H1 (cell line): ENCODE results near the gene RASL10A. TPM values are rescaled to one million over a fixed set of nuclear protein-coding genes. Genes with fewer than 3 reads are reported as not detected.

Source experiments
- CTCF ChIA-PET: fragments of 300-600 bp; sonication (Branson Sonifier 250); formaldehyde crosslinking; loops from one replicate; lab custom pipeline; 2021; ENCODE audit not compliant: partially characterized antibody; lab: Charles Lee
- POLR2A ChIA-PET: fragments of 300-600 bp; sonication (Branson Sonifier 250); formaldehyde crosslinking; loops from one replicate; lab custom pipeline; 2021; ENCODE audit warnings: inconsistent platforms; ENCODE audit not compliant: partially characterized antibody; lab: Charles Lee
- DNase-seq, 2 experiments: peaks; one replicate each; pipeline versions ENCODE4 v3.0.0 to v3.0.0-alpha.2; 2010 to 2022; ENCODE audit warnings: low spot score in 2 of 2, low read depth in 1 of 2, mixed read lengths in 1 of 2
- FAIRE-seq: peaks from 2 replicates; lab custom pipeline; 2011; peaks lifted over from hg19 to GRCh38; lab: Jason Lieb, UNC
- H2AFZ ChIP-seq: 2 replicates; pipeline ENCODE4 v1.8.1; 2012; ENCODE audit warnings: low read length, inconsistent platforms
- H2AK5ac ChIP-seq: 2 replicates; pipeline ENCODE4 v1.6.1; 2013; ENCODE audit warnings: low read depth, low read length
- H2BK120ac ChIP-seq: replicated peaks from 2 replicates; pipeline ENCODE3; 2013; ENCODE audit warnings: low read depth, low read length, inconsistent platforms
- H2BK12ac ChIP-seq: 2 replicates; pipeline ENCODE4 v1.6.1; 2013; ENCODE audit warnings: low read depth, low read length
- H2BK15ac ChIP-seq: 2 replicates; pipeline ENCODE4 v1.6.1; 2013; ENCODE audit warnings: low read length
- H2BK20ac ChIP-seq: 2 replicates; pipeline ENCODE4 v1.6.1; 2013; ENCODE audit warnings: low read length
- H2BK5ac ChIP-seq: 2 replicates; pipeline ENCODE4 v1.6.1; 2013; ENCODE audit warnings: low read depth, low read length
- H3K14ac ChIP-seq: 2 replicates; pipeline ENCODE4 v1.6.1; 2013; ENCODE audit warnings: inconsistent platforms; ENCODE audit not compliant: insufficient read length
- H3K18ac ChIP-seq: 2 replicates; pipeline ENCODE4 v1.6.1; 2013; ENCODE audit warnings: low read length; ENCODE audit errors: extremely low read depth
- H3K23ac ChIP-seq: 2 replicates; pipeline ENCODE4 v1.6.1; 2013; ENCODE audit warnings: inconsistent platforms; ENCODE audit not compliant: insufficient read length
- H3K23me2 ChIP-seq: 2 replicates; pipeline ENCODE4 v1.6.1; 2013; ENCODE audit warnings: low read depth, low read length
- H3K27ac ChIP-seq: 2 replicates; pipeline ENCODE4 v1.6.1; 2011; ENCODE audit warnings: low read depth, low read length, inconsistent platforms
- H3K27me3 ChIP-seq, 4 experiments: replicated peaks in 1 of 4; 1 replicate in 1 of 4; 2 replicates in 3 of 4; pipeline versions ENCODE4 v1.6.1 to v1.8.1; 2011 to 2013; ENCODE audit warnings: low read length in 3 of 4, mild to moderate bottlenecking in 3 of 4, inconsistent platforms in 2 of 4, mixed read lengths in 2 of 4, moderate library complexity in 1 of 4; ENCODE audit not compliant: control insufficient read depth in 3 of 4, insufficient read depth in 3 of 4; ENCODE audit errors: extremely low read depth in 1 of 4
- H3K36me3 ChIP-seq, 4 experiments: 2 replicates each; pipeline versions ENCODE4 v1.6.1 to v1.8.1; 2011 to 2013; ENCODE audit warnings: mild to moderate bottlenecking in 4 of 4, low read length in 3 of 4, moderate library complexity in 2 of 4, control low read depth in 1 of 4, inconsistent platforms in 1 of 4; ENCODE audit not compliant: insufficient read depth in 4 of 4, control insufficient read depth in 2 of 4
- H3K4ac ChIP-seq: replicated peaks from 2 replicates; pipeline ENCODE3; 2013; ENCODE audit warnings: low read length, low read depth, mixed read lengths, inconsistent platforms; ENCODE audit not compliant: insufficient read length
- H3K4me1 ChIP-seq, 4 experiments: replicated peaks in 1 of 4; 1 replicate in 1 of 4; 2 replicates in 3 of 4; pipeline versions ENCODE4 v1.6.1 to v1.8.1; 2011 to 2013; ENCODE audit warnings: low read length in 3 of 4, inconsistent platforms in 2 of 4, mixed read lengths in 1 of 4; ENCODE audit not compliant: insufficient read depth in 4 of 4, control insufficient read depth in 3 of 4
- H3K4me2 ChIP-seq, 2 experiments: 2 replicates each; pipeline versions ENCODE4 v1.6.1 to v1.8.1; 2011 to 2013; ENCODE audit warnings: low read depth in 2 of 2, low read length in 2 of 2, control low read depth in 1 of 2, inconsistent platforms in 1 of 2, mild to moderate bottlenecking in 1 of 2; ENCODE audit not compliant: insufficient read depth in 1 of 2
- H3K4me3 ChIP-seq, 4 experiments: fragments of 200-600, 300-600 bp in 1 of 4; sonication (generic), shearing (Covaris generic), sonication (Bioruptor Twin) in 1 of 4; 2 replicates each; pipeline versions ENCODE4 v1.5.1 to v1.8.1; 2011 to 2016; ENCODE audit warnings: low read length in 4 of 4, low read depth in 3 of 4, control low read depth in 2 of 4, inconsistent platforms in 2 of 4, mild to moderate bottlenecking in 2 of 4, mixed read lengths in 1 of 4, moderate library complexity in 1 of 4; ENCODE audit not compliant: insufficient read depth in 2 of 4; ENCODE audit errors: extremely low read depth in 1 of 4
- H3K56ac ChIP-seq: replicated peaks from 2 replicates; pipeline ENCODE3; 2013; ENCODE audit warnings: low read depth, mild to moderate bottlenecking, mixed read lengths, low read length, inconsistent platforms; ENCODE audit not compliant: insufficient read length
- H3K79me1 ChIP-seq: 2 replicates; pipeline ENCODE4 v1.6.1; 2013; ENCODE audit warnings: low read depth, low read length, control low read depth
- H3K79me2 ChIP-seq, 2 experiments: 2 replicates each; pipeline versions ENCODE4 v1.6.1 to v1.8.1; 2012 to 2013; ENCODE audit warnings: low read length in 2 of 2, mild to moderate bottlenecking in 2 of 2, inconsistent platforms in 1 of 2; ENCODE audit not compliant: insufficient read depth in 2 of 2, control insufficient read depth in 1 of 2
- H3K9ac ChIP-seq, 4 experiments: replicated peaks in 1 of 4; 1 replicate in 1 of 4; 2 replicates in 3 of 4; pipeline versions ENCODE4 v1.6.1 to v1.8.1; 2011 to 2013; ENCODE audit warnings: low read depth in 3 of 4, low read length in 3 of 4, control low read depth in 2 of 4, mild to moderate bottlenecking in 2 of 4, moderate library complexity in 2 of 4, inconsistent platforms in 1 of 4; ENCODE audit errors: extremely low read depth in 1 of 4
- H3K9me3 ChIP-seq, 2 experiments: 2 replicates each; pipeline versions ENCODE4 v1.6.1 to v1.8.1; 2012 to 2013; ENCODE audit warnings: mild to moderate bottlenecking in 2 of 2, moderate library complexity in 2 of 2, control low read depth in 1 of 2, inconsistent platforms in 1 of 2, low read depth in 1 of 2, low read length in 1 of 2, mixed read lengths in 1 of 2; ENCODE audit not compliant: insufficient read depth in 2 of 2
- H4K20me1 ChIP-seq, 2 experiments: replicated peaks in 1 of 2; 2 replicates each; pipeline versions ENCODE3 to v1.8.1; 2011 to 2013; ENCODE audit warnings: inconsistent platforms in 2 of 2, low read length in 2 of 2, mild to moderate bottlenecking in 1 of 2; ENCODE audit not compliant: insufficient read depth in 2 of 2, control insufficient read depth in 1 of 2
- H4K5ac ChIP-seq: 2 replicates; pipeline ENCODE4 v1.6.1; 2013; ENCODE audit warnings: low read length, low read depth, mixed read lengths, inconsistent platforms; ENCODE audit not compliant: insufficient read length
- H4K8ac ChIP-seq: 2 replicates; pipeline ENCODE4 v1.8.0; 2013; ENCODE audit warnings: mild to moderate bottlenecking, moderate library complexity, low read length, inconsistent platforms; ENCODE audit not compliant: insufficient read depth; ENCODE audit errors: extremely low read depth
- H4K91ac ChIP-seq: replicated peaks from 2 replicates; pipeline ENCODE3; 2013; ENCODE audit warnings: low read length, mixed read lengths, inconsistent platforms; ENCODE audit not compliant: insufficient read length
- E2F6 ChIP-seq: IDR thresholded peaks from 2 replicates; pipeline ENCODE4 v1.6.1; 2012; ENCODE audit warnings: inconsistent platforms
- MAX ChIP-seq: IDR thresholded peaks from 2 replicates; pipeline ENCODE4 v1.6.1; 2012; ENCODE audit warnings: inconsistent platforms
- SP1 ChIP-seq: IDR thresholded peaks from 2 replicates; pipeline ENCODE4 v1.6.1; 2011; ENCODE audit warnings: low read depth, low read length
- WGBS, 2 experiments: shearing (Covaris generic) in 1 of 2; methylation state at CpG; one replicate each; pipeline versions ENCODE4 v1.1.6 to v1.1.7; 2013 to 2015; ENCODE audit warnings: low lambda C conversion rate in 2 of 2, mixed read lengths in 2 of 2, inconsistent platforms in 1 of 2, low coverage in 1 of 2, missing lambda C conversion rate in 1 of 2; ENCODE audit not compliant: insufficient replicate concordance in 2 of 2, insufficient coverage in 1 of 2, insufficient read length in 1 of 2; ENCODE audit errors: extremely low coverage in 1 of 2, missing lambda C conversion rate in 1 of 2; 5-methylcytosine and 5-hydroxymethylcytosine counted together
- polyA plus RNA-seq, 7 experiments: library from polyadenylated mRNA; depleted of rRNA in 3 of 7; stranded (reverse) in 5 of 7; unstranded in 2 of 7; fragments of >200 nt in 5 of 7; fragments of 200-250 nt in 2 of 7; gene quantifications; 1 replicate in 5 of 7; 2 replicates in 1 of 7; 4 replicates in 1 of 7; pipeline versions ENCODE4 v1.2.1 to v1.2.3, GENCODE V29; 2011 to 2013; ENCODE audit warnings: missing spikeins in 2 of 7, mixed read lengths in 2 of 7
- total RNA-seq: library from RNA; stranded (reverse); fragmentation: NEBNext Ultra II Directional; extraction: Animal tissue kit (Norgen Biotek cat#: 25700); gene quantifications from 2 replicates; pipeline ENCODE4 v1.2.1, GENCODE V29; 2021

Gene RASL10A
- total and polyA plus RNA-seq, 2 of the 8 experiments (the other 6 are each of a cell fraction or from before 2014, with no cell fraction given) = 1.1 to 1.5 TPM

- H3K27me3 ChIP-seq = peaks cover 29 to 46% (median 43%) of the 10 kb centered on the region in 4 experiments
- no peak overlapping the region for H3K9ac ChIP-seq
- no peak overlapping the region for H3K14ac ChIP-seq
- FAIRE-seq (no peak), DNase-seq (peak in 1 of 2 experiments; percentile 45)
- H2AFZ ChIP-seq = no peak overlapping the region
- peaks cover 6 to 7% of the 10 kb centered on the region in 2 experiments for H4K20me1 ChIP-seq
- peaks cover 6% of the 10 kb centered on the region; the same call in 1 of the 2 replicates for H3K23me2 ChIP-seq
- peaks cover 0 to 10% (median 7%) of the 10 kb centered on the region in 4 experiments; a peak in 6 of 7 replicates for H3K4me1 ChIP-seq
- peaks cover 7 to 8% of the 10 kb centered on the region in 2 experiments; a peak in 3 of 4 replicates for H3K9me3 ChIP-seq
- no peak overlapping the region; the same call in 1 of the 2 replicates for H4K8ac ChIP-seq
- H2BK120ac ChIP-seq = no peak overlapping the region
- H3K4me3 ChIP-seq = peak overlapping the region in 2 of 4 experiments; percentile 1 to 56; a peak in 4 of 8 replicates
- no peak overlapping the region for H3K23ac ChIP-seq
- no peak overlapping the region for H3K18ac ChIP-seq
- no peak overlapping the region for H3K56ac ChIP-seq
- no peaks in the 10 kb centered on the region for H3K79me2 ChIP-seq
- H2BK15ac ChIP-seq = no peak overlapping the region
- ChIA-PET POLR2A (interaction anchor here (1.0 to 2.1 kb wide), 6 partner anchors 9 to 58 kb away, joined by 3 to 13 read pairs (median 4); partner anchors contain the start of gene GAS2L1), CTCF (interaction anchor here (0.8 to 2.7 kb wide), 6 partner anchors 10 to 112 kb away, joined by 3 to 14 read pairs (median 4); partner anchors contain the start of gene GAS2L1)
- no peak overlapping the region for H3K27ac ChIP-seq
- no peaks in the 10 kb centered on the region for H3K79me1 ChIP-seq
- H2AK5ac ChIP-seq = no peak overlapping the region
- TF ChIP-seq SP1 (no peak), MAX (peak; percentile 78), E2F6 (peak; percentile 95)
- H4K91ac ChIP-seq = no peak overlapping the region
- no peak overlapping the region for H4K5ac ChIP-seq
- H3K36me3 ChIP-seq = peaks cover 0 to 12% (median 0%) of the 10 kb centered on the region in 4 experiments; a peak in 1 of 8 replicates
- H2BK5ac ChIP-seq = no peak overlapping the region
- no peak overlapping the region for H2BK20ac ChIP-seq
- H2BK12ac ChIP-seq = no peak overlapping the region
- H3K4ac ChIP-seq = no peak overlapping the region
- H3K4me2 ChIP-seq = peak overlapping the region in 1 of 2 experiments; percentile 74; a peak in 1 of 4 replicates
- 70% methylated on average over 17 of the region's 18 CpGs; no CpG with 5 or more reads in 1 of the 2 experiments for WGBS, 2 experiments
These were observed 788 bp upstream of the RASL10A start for GRCh38 chr22:29316141-29316828.
